Measurements from ENCODE around the gene LDLRAP1. TPM values are rescaled to one million over a fixed set of nuclear protein-coding genes. Genes with fewer than 3 reads are reported as not detected.
A peak's percentile ranks its signal among the peaks of the same experiment; 100 is the strongest.

LDLRAP1 gene
- total and polyA plus RNA-seq, 7 donors: 5.6 to 12.9 (median 10.5) TPM

- no peak for TF ChIP-seq CTCF (IDR thresholded peaks at IDR 0.05)
- DNase-seq (no peak), ATAC-seq (no peak)
- WGBS, 3 donors: 23 to 27% (median 23%) methylated on average over 7 of the region's 7 CpGs
- H3K9me3 ChIP-seq: no peaks in the 10 kb centered on the region
- peak overlapping the region; percentile 99 for H3K4me3 ChIP-seq
- H3K27me3 ChIP-seq (ENCODE audit: insufficient read depth in 3 of 3, low read length in 2 of 3): no peaks in the 10 kb centered on the region
- intact Hi-C loops (cut with DNase I): no loop called here
- peak overlapping the region; percentile 96 for H3K27ac ChIP-seq
- peaks cover 24% of the 10 kb centered on the region for H3K4me1 ChIP-seq
- no peaks in the 10 kb centered on the region for H3K36me3 ChIP-seq (ENCODE audit: insufficient read depth in 1 of 2, low read depth in 1 of 2)
These were observed 391 bp upstream of the LDLRAP1 start for GRCh38 chr1:25543005-25543424.

- Histone ChIP-seq H3K36me3 (ENCODE audit: insufficient read depth in 1 of 2, low read depth in 1 of 2) (no peaks in the 10 kb centered on the region), H3K27me3 (ENCODE audit: insufficient read depth in 3 of 3, low read length in 2 of 3) (no peaks in the 10 kb centered on the region), H3K27ac (peak overlapping the region; percentile 96), H3K4me3 (peak overlapping the region; percentile 99), H3K4me1 (peaks cover 37% of the 10 kb centered on the region), H3K9me3 (no peaks in the 10 kb centered on the region)
- 5 to 15% (median 5%) methylated on average over 20 to 25 of the region's 25 CpGs for WGBS, 3 donors
- DNase-seq: peak in 1 of 2 donors; percentile 53
- ATAC-seq: peak in 2 of 4 donors; percentile 4 to 8
- no peak for TF ChIP-seq CTCF (IDR thresholded peaks at IDR 0.05)
- intact Hi-C loops (cut with DNase I): no loop called here
These were observed 898 bp downstream of the LDLRAP1 start for GRCh38 chr1:25544243-25544764.

- intact Hi-C loops (cut with DNase I): loop anchor here in 1 of 2 donors (5.0 kb wide), 1 partner anchor 252 kb away; no protein-coding TSS in a partner anchor
These were observed 1.4 kb downstream of the LDLRAP1 start for GRCh38 chr1:25544819-25545218.

GRCh38 chr1:25545767-25546166 lies 2.4 kb downstream of the LDLRAP1 start:
- no peaks in the 10 kb centered on the region for H3K27me3 ChIP-seq (ENCODE audit: insufficient read depth in 3 of 3, low read length in 2 of 3)
- no peaks in the 10 kb centered on the region for H3K9me3 ChIP-seq
- H3K4me1 ChIP-seq: peaks cover 51% of the 10 kb centered on the region
- no peak for DNase-seq
- 77 to 85% (median 81%) methylated on average over 3 of the region's 3 CpGs for WGBS, 3 donors
- no peak for TF ChIP-seq CTCF (IDR thresholded peaks at IDR 0.05)
- peak overlapping the region; percentile 96 for H3K27ac ChIP-seq
- no peaks in the 10 kb centered on the region for H3K36me3 ChIP-seq (ENCODE audit: insufficient read depth in 1 of 2, low read depth in 1 of 2)
- intact Hi-C loops (cut with DNase I): loop anchor here in 1 of 2 donors (5.0 kb wide), 1 partner anchor 252 kb away; no protein-coding TSS in a partner anchor
- ATAC-seq: no peak
- H3K4me3 ChIP-seq: no peak overlapping the region

More at GRCh38 chr1:25544819-25545218, 1.4 kb downstream of the LDLRAP1 start:
- Histone ChIP-seq H3K36me3 (ENCODE audit: insufficient read depth in 1 of 2, low read depth in 1 of 2) (no peaks in the 10 kb centered on the region), H3K27me3 (ENCODE audit: insufficient read depth in 3 of 3, low read length in 2 of 3) (no peaks in the 10 kb centered on the region), H3K9me3 (no peaks in the 10 kb centered on the region), H3K4me3 (peak overlapping the region; percentile 99), H3K27ac (peak overlapping the region; percentile 96), H3K4me1 (peaks cover 42% of the 10 kb centered on the region)
- WGBS, 3 donors: 24 to 53% (median 28%) methylated on average over 6 of the region's 6 CpGs
- no peak for ATAC-seq
- DNase-seq: peak in 1 of 2 donors; percentile 55
- TF ChIP-seq CTCF (IDR thresholded peaks at IDR 0.05): no peak

GRCh38 chr1:25546193-25546592 lies 2.8 kb downstream of the LDLRAP1 start:
- peaks cover 56% of the 10 kb centered on the region for H3K4me1 ChIP-seq
- no peaks in the 10 kb centered on the region for H3K27me3 ChIP-seq (ENCODE audit: insufficient read depth in 3 of 3, low read length in 2 of 3)
- no peak for ATAC-seq
- peak overlapping the region; percentile 38 for H3K27ac ChIP-seq
- intact Hi-C loops (cut with DNase I): loop anchor here in 1 of 2 donors (5.0 kb wide), 1 partner anchor 251 kb away; no protein-coding TSS in a partner anchor
- H3K36me3 ChIP-seq (ENCODE audit: insufficient read depth in 1 of 2, low read depth in 1 of 2): no peaks in the 10 kb centered on the region
- no peak overlapping the region for H3K4me3 ChIP-seq
- no peaks in the 10 kb centered on the region for H3K9me3 ChIP-seq
- no peak for DNase-seq
- WGBS, 3 donors: 85 to 94% (median 88%) methylated on average over 1 of the region's 1 CpG
- no peak for TF ChIP-seq CTCF (IDR thresholded peaks at IDR 0.05)
